ENCODE measurements around the gene ARHGEF6. TPM values are rescaled to one million over a fixed set of nuclear protein-coding genes. Genes with fewer than 3 reads are reported as not detected.
"Not testable (repeated sequence)": the region's sequence is repeated elsewhere in the genome, so short reads cannot be mapped to it uniquely, and the experiment has no call there.

The ARHGEF6 gene
- total RNA-seq, 2 donors from 2014 or later: 4.1 to 12.7 TPM

DNA sequence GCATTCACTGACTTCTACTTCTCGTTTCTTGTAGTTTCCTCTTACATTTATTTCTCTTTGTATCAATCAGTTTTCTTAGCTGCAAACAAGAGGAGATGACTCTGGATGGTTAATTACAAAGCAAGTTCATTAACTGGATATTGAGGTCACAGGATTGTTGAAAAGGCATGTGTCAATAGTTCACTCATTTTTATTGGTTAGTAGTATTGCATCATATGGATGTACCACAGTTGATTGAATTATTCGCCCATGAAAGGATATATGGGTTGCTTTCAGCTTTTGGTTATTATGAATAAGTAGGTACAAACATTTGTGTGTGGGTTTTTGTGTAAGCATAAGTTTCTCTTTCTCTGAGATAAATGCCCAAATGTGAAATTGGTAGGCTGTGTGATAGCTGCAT lies 21.8 kb upstream of the ARHGEF6 start:
- Histone ChIP-seq H3K27me3 (replicated peaks; ENCODE audit: insufficient read depth) (no peaks in the 10 kb centered on the region), H3K4me3 (no peak overlapping the region), H3K27ac (no peak overlapping the region), H3K36me3 (no peaks in the 10 kb centered on the region), H3K4me1 (replicated peaks) (no peaks in the 10 kb centered on the region), H3K9me3 (no peaks in the 10 kb centered on the region)
- DNase-seq (ENCODE audit: low spot score): no peak
- TF ChIP-seq, protein P1, sequence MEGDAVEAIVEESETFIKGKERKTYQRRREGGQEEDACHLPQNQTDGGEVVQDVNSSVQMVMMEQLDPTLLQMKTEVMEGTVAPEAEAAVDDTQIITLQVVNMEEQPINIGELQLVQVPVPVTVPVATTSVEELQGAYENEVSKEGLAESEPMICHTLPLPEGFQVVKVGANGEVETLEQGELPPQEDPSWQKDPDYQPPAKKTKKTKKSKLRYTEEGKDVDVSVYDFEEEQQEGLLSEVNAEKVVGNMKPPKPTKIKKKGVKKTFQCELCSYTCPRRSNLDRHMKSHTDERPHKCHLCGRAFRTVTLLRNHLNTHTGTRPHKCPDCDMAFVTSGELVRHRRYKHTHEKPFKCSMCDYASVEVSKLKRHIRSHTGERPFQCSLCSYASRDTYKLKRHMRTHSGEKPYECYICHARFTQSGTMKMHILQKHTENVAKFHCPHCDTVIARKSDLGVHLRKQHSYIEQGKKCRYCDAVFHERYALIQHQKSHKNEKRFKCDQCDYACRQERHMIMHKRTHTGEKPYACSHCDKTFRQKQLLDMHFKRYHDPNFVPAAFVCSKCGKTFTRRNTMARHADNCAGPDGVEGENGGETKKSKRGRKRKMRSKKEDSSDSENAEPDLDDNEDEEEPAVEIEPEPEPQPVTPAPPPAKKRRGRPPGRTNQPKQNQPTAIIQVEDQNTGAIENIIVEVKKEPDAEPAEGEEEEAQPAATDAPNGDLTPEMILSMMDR (IDR thresholded peaks at IDR 0.05): no peak
- TF ChIP-seq POLR2AphosphoS5 (IDR thresholded peaks at IDR 0.05) (no peak), POLR2A (IDR thresholded peaks at IDR 0.05) (no peak)
- WGBS: 65% methylated on average over 2 of the region's 2 CpGs
- intact Hi-C loops (cut with DNase I): no loop called here

DNA sequence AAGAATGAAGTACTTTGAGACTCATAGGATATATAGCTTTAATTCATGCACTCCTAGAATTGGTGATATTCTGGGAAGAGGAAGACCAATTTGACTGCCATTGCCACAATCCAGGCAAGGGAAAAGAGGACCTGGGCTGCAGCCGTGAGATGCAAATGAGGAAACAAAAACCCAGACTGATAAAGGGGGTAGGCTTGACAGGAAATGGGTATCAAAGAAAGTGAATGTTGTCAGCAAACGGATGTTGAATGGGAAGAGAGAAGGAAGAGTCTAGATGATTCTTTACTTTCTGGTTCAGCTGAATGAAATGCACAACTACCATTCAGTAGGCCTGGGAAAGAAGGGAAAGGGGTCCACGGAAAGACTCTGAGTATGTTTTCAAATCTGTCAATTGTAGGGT lies 17.1 kb upstream of the ARHGEF6 start:
- Histone ChIP-seq H3K27ac (no peak overlapping the region), H3K36me3 (no peaks in the 10 kb centered on the region), H3K4me3 (no peak overlapping the region), H3K9me3 (no peaks in the 10 kb centered on the region), H3K4me1 (replicated peaks) (no peaks in the 10 kb centered on the region), H3K27me3 (replicated peaks; ENCODE audit: insufficient read depth) (no peaks in the 10 kb centered on the region)
- no peak for DNase-seq (ENCODE audit: low spot score)
- TF ChIP-seq POLR2AphosphoS5 (IDR thresholded peaks at IDR 0.05) (no peak), POLR2A (IDR thresholded peaks at IDR 0.05) (no peak)
- TF ChIP-seq, protein P1 (IDR thresholded peaks at IDR 0.05): no peak
- intact Hi-C loops (cut with DNase I): no loop called here
- 34% methylated on average over 3 of the region's 3 CpGs for WGBS

DNA sequence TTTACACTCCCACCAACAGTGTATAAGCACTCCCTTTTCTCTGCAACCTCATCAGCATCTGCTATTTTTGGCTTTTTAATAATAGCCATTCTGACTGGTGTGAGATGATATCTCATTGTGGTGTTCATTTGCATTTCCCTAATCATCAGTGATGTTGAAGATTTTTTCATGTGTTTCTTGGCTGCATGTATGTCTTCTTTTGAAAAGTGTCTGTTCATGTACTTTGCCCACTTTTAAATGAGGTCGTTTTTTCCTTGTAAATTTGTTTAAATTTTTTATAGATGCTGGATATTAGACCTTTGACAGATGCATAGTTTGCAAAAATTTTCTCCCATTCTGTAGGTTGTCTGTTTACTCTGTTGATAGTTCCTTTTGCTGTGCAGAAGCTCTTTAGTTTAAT lies 14.4 kb upstream of the ARHGEF6 start:
- H3K27ac ChIP-seq; H3K36me3 ChIP-seq; H3K27me3 ChIP-seq (replicated peaks; ENCODE audit: insufficient read depth); H3K9me3 ChIP-seq; DNase-seq (ENCODE audit: low spot score); H3K4me1 ChIP-seq (replicated peaks); H3K4me3 ChIP-seq; intact Hi-C loops (cut with DNase I): not testable (repeated sequence)
- WGBS: 86% methylated on average over 1 of the region's 1 CpG

DNA sequence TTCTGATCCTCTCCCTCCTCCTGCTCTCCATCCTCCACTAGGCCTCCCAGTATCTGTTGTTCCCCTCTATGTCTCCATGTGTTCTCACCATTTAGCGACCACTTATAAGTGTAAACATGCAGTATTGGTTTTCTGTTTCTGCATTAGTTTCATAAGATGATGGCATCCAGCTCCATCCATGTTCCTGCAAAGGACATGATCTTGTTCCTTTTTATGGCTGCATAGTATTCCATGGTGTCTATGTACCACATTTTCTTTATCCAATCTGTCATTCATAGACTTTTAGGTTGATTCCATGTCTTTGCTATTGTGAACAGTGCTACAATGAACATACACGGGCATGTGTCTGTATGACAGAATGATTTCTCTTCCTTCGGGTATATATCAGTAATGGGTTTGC lies 13.9 kb upstream of the ARHGEF6 start:
- H3K27me3 ChIP-seq (replicated peaks; ENCODE audit: insufficient read depth); H3K4me3 ChIP-seq; H3K4me1 ChIP-seq (replicated peaks); H3K27ac ChIP-seq; H3K9me3 ChIP-seq; intact Hi-C loops (cut with DNase I); DNase-seq (ENCODE audit: low spot score); H3K36me3 ChIP-seq: not testable (repeated sequence)
- 95% methylated on average over 3 of the region's 3 CpGs for WGBS

DNA sequence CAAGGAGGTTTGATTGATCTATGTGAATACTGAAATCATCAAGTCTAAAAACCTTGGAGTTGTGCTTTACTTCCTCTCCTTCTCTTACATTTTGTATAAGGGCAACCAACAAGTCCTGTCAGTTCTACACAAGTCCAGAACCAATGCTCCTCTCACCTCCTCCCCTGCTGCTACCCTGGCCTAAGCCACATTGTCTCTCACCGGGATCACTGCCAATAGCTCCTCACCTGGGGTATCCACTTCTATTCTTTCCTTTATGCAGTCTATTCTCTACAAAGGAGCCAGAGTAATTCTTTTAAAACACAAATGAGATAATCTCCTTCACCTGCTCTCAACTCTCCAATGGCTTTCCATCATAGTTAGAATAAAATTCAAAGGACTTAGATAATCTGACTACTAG lies 13.3 kb upstream of the ARHGEF6 start:
- no peak overlapping the region for H3K4me3 ChIP-seq
- H3K36me3 ChIP-seq: no peaks in the 10 kb centered on the region
- no peaks in the 10 kb centered on the region for H3K27me3 ChIP-seq (replicated peaks; ENCODE audit: insufficient read depth)
- no peak for DNase-seq (ENCODE audit: low spot score)
- intact Hi-C loops (cut with DNase I): no loop called here
- H3K27ac ChIP-seq: no peak overlapping the region
- no peak for TF ChIP-seq POLR2A (IDR thresholded peaks at IDR 0.05)
- TF ChIP-seq, protein P1 (IDR thresholded peaks at IDR 0.05): no peak
- TF ChIP-seq POLR2AphosphoS5 (IDR thresholded peaks at IDR 0.05): no peak
- no peaks in the 10 kb centered on the region for H3K9me3 ChIP-seq
- H3K4me1 ChIP-seq (replicated peaks): no peaks in the 10 kb centered on the region
- 30% methylated on average over 1 of the region's 1 CpG for WGBS

DNA sequence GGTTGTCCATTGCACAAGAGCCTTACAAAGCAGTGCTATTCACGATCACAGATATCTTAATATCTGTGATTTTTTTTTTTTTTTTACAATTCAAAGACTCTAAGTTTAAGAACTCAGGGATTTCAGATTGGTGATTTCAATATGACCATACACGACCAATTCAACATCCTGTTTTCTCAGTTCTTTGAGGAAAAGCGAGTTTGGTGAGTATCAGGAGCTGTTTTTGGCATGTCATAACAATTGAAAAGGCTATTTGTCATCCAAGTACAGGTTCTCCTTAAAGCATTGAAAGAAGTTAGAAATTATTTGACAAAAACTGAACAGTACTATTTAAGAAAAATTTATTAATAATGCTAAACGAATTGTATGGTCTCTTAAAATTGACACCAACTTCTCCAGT lies 9.1 kb upstream of the ARHGEF6 start:
- no peak overlapping the region for H3K27ac ChIP-seq
- H3K4me3 ChIP-seq: no peak overlapping the region
- H3K9me3 ChIP-seq: no peaks in the 10 kb centered on the region
- H3K4me1 ChIP-seq (replicated peaks): no peaks in the 10 kb centered on the region
- TF ChIP-seq POLR2A (IDR thresholded peaks at IDR 0.05) (no peak), POLR2AphosphoS5 (IDR thresholded peaks at IDR 0.05) (no peak)
- TF ChIP-seq, protein P1 (IDR thresholded peaks at IDR 0.05): no peak
- intact Hi-C loops (cut with DNase I): no loop called here
- DNase-seq (ENCODE audit: low spot score): no peak
- H3K36me3 ChIP-seq: no peaks in the 10 kb centered on the region
- WGBS: 38% methylated on average over 4 of the region's 4 CpGs
- no peaks in the 10 kb centered on the region for H3K27me3 ChIP-seq (replicated peaks; ENCODE audit: insufficient read depth)

All from prostate gland (tissue), 2 donors.